Kidney glomerular epithelial cell (primary cell): ENCODE data around the gene HOXB4.

ENCODE experiments used
- DNase-seq: peaks from one replicate; lab custom pipeline; 2025; lab: John Stamatoyannopoulos, UW

HOXB4 gene

DNA sequence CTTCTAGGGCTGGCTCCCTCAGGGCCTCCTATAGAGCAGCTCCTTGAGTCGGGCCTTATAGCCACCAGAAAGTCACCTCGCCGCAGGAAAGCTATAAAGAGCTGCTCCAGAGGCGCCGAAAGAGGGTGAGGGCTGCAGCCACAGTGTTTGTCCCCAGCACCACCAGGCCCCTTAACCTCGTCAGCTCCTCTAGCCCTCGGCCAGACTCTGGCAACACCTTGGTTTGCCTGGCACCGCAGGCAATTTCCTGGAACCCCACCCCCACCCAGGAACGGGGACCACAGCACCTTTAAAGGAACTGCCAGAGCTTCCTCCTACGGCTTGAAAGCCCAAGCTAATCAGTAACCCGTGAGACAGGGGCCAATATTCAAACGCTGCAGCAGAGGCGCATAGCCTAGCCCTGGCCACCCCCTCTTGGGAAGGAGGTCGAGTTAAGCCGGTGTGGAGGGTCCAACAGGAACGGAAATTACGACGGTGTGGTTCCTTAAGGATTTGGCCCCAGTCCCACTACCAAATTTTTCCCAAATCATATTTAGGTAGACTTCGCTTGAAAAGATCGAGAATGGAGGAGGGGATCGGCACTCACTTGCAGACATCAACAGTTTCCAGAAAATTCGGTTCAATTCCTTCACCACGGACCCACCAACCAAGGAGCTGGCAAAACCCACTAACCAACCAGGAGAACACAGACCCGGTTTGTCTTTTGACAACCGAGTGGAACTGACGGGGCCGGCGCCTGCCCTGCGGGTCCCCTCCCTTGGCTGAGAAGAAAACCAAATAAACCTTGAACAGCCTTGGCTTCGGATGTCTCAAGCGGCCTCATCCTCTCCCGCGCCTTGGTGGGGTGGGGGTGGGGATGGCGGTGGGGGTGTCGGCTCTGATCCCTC is 23.6 kb upstream of the HOXB4 start:
- DNase-seq = peak; percentile 62

DNA sequence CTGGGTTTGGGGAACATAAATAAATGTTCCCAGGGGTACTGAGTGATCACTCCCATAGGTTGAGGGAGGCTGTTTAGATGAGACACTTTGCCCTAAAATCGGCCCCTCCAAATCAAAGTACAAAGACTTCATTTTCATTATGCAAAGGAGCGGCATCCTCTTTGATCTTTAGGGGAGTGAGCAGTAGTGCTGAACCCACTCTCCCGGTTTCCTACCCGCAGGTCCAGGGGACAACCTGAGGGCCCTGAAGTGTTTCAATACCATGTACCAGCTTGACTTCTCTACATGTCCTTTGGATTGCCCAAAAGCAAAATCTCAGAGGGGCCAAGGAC is 23.0 kb upstream of the HOXB4 start:
- DNase-seq = no peak

DNA sequence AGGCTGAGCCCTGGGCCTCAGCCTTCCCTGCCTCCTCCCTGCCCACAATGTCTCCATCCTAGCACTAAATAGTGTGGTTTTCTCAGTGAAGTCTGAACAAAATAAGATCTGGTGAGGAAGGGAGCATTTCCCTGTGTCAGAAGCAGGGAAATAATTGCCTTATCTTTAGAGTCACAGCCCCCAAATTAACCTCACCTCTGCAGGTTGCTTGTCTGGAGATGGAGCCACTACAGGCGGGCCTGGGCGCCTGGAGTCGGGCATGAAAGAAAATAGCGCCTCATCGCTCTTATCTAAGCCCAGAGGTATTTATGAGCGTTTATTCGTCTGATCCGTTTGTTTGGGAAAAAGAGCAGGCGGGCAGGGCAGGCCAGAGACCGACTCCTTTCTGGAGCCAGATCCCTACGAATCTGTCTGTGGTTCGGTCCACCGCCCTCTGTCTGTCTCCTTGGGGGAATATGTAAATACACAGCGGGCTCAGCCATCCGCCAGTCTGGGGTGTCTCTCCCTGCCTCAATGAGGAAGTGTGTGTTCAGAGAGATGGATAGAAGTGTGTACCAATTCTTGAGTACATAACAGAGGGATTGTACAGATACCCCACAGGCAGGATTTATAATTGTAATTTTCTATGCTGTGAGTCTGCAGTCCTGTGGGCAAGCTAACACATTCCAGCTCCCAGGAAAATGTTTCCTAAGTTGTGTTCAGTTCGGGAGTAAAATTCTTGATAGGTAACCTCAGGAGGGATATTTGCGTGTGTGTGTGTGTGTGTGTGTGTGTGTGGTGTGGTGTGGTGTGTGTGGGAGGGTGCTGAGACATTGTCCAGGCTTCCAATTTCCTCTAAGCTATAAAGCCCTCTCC is 22.3 kb upstream of the HOXB4 start:
- peak; percentile 57 for DNase-seq

DNA sequence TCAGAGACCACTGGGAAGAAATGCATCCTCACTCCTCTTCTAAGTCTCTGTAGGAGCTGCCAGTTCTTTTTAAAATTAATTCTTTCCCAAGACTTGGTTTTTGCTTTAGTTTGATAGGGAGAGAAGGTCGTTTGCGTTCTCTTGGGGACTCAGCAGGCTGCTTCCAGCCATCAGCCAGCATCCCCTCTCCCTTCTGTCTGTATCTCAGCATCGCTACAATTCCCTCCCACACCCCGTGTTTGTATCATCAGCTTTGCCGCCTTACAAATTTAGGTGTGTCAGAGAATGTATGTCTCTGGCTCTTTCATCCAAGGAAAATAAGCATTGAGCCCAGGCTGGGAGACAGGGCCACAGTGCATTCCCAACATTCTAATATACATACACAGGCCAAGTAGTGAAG is 21.2 kb upstream of the HOXB4 start:
- no peak for DNase-seq

DNA sequence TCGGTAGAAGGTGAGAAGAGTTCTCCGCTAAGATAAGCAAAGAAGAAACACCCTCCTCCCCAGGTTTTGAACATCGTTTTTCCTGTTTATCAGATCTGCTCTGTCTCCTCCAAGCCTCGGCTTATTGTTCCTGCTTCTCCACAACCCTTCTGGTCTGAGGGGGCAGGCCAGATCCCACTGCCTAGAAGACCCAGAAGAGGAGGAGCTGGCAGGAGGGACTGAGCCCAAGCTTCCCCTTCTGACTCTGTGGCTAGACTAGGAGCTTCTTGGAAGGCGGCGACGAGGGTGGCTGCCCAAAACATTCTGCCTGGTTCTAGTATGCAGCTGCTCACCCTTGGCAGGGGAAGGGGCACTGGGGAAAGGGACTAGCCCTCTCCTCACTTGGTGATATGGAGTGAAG is 20.6 kb upstream of the HOXB4 start:
- no peak for DNase-seq

DNA sequence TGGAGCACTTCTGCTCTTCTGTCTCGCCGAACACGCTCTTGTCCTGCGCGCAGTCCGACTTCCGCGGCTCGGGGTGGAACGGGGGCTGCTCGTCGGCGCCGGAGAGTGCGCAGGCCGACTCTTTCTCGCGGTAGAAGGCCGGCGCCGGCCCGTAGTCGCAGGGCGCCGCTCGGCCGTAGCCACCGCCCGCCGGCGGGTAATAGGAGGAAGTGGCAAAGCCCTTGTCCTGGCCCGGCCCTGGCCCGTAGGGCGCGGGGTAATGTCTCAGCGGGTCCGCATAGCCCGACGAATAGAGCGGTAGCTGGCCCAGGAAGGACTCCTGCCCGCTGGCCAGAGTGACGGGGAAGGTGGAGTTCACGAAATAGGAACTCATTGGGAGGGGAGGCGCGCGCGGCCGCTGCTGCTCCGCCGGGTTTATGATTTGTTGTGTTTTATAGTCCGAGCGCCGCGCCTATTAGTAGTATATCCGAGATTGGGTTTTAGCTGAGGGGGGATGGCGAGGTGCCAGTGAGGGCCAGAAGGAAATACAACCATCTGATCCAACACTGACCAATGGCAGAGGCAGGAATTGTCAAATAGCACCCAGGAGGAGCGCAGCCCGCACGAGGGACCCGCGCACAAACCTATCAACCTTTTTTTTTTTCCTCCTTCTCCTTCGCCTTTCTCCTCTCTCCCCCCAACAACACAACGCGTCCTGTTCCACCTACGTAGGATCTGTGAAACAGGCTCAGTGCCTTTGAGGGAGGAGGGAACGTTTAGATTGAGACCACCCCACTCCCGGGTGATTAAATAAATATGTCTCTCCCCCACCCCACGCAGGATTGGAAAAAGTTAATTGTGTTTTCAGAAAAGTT is 19.9 kb upstream of the HOXB4 start:
- DNase-seq = peak; percentile 32

DNA sequence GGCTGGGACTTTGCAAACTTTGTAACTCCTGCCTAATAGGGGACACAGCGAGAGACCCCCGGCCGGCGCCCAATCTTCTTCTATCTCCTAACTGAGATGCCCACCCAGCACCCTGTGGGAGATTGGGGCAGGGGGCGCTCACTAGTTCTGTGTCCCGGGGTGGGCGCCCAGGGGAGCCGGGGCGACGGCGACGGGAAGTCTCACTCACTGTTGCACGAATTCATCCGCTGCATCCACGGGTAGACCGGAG is 19.3 kb upstream of the HOXB4 start:
- no peak for DNase-seq

DNA sequence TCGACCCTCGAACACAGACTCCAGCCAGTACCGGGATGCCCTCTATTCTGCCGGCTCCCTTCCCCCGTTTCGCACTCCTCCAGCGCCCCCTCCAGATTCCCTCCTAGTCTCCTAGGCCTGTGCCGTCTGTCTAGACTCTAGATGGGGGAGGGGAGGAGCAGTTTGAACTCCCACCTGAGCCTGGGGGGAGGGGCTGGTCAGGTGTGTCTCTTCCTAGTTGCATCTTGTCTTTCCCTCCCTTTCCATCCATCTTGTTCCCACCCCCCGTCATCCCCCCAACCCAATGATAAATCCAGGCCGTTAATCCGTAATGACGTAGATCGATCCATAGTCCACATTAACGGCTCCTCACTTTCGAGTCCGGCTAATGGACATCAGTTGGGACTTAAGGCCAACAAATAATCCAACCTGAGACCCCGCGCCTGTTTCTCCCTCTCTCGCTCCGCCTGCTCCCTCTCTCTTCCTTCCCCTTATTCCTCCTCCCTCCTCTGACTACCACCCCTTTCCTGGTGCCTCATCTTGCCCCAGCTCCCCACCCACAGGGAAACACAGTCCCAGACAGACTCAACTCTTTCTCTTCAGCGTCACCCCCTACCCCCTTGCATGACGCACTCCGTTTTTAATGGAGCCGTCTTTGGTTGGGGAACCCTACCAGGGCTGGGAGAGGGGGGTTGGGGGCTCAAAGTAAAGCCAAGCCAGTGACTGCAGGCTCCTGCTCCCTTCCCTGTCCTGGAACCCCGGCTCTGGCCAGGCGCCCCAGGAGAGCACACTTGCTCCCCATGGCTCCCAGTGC is 18.8 kb upstream of the HOXB4 start:
- no peak for DNase-seq

DNA sequence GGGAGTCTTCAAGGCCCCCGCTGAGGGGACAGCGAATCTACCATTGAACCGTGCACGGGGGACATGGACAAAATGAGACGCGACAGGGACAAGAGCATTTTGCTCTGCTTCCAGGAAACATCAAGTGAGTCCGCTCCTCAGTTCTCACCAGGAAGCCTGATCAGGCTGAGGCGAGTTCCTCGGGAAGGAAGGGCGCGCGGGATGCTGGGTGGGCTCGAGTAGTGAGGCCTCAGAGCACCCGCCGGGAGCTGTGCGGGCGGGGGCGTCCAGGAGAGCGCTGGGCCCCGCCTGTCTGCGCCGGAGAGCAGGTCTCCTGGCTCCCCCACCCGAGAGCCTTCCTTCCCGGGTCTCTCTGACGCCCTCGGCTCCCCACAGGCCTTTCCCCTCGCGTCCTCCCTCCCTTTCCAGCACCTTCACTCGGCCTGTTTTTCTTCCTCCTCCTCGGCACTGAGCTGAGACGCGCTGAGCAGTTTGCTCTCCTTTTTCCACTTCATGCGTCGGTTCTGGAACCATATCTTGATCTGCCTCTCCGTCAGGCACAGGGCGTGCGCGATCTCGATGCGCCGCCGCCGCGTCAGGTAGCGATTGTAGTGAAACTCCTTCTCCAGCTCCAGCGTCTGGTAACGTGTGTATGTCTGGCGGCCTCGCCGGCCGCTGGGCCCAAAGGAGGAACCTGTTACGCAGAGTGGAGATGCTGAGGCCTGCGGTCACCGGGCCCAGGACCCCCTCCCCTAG is 18.0 kb upstream of the HOXB4 start:
- no peak for DNase-seq

DNA sequence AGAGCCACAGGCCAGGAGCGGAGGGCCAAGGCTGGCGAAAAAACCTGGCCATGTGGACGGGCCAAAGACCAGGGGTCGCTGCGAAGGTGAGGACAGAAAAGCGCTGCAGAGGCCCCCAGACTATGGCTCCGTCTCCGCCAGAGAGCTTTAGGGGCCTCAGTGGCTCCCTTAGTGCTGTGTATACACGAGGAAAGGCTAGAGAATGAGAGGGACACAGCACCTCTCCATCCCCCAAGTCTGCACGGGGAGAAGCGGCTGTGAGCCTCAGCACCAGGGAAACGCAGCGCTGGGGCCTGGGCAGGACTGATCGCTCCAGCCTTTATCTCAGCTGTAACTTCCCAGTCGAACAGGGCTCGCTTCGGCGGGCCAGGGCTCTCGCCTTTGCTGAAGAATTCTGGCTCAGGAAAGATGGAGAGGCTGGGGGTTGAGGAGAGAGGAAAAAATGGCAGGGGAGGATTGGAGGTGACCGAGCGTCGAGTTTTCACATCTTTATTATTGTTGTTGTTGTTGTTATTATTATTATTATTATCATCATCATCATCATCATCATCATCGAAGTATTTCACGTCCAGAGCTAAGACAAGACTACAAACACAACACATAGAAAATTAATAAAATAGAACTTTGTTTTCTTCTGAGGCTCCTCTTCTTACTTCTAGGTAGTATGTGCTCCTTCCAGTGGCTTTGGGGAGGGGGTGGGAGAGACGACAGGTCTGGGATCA is 17.3 kb upstream of the HOXB4 start:
- DNase-seq = no peak

DNA sequence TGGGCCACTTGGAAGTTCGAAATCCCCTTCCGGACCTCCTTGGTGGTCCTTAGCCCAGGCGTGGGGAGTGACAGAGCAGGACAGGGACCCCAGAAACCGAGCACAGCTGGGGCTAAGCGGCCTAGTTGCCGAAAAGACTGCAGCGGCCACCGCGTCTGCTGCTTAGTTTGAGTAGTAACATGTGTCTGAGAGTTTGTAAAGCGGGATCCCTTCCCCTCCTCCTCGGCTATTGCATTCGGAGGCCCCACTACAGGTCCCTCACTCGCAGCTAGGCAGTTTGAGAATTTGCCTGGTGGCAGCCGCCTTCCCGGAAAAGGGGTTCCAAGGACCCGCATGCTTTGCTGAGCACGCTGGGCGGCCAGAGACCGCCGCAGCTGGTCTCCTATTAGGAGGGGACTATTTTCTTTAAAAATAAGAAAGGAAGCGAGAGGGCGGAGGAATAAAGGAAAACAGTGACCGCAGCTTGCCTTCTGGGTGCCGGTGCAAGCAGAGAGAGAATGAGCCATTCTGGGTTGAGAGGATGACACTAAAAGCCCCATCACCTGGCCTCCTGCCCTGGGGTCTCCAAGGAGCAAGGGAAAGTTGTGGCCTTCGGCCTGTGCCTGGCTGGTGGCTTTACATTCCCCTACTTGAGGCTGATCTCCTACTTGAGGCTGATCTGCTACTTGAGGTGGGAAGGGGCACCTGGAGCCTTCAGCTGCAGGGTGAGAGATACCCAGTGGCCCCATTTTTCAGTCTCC is 16.6 kb upstream of the HOXB4 start:
- no peak for DNase-seq

DNA sequence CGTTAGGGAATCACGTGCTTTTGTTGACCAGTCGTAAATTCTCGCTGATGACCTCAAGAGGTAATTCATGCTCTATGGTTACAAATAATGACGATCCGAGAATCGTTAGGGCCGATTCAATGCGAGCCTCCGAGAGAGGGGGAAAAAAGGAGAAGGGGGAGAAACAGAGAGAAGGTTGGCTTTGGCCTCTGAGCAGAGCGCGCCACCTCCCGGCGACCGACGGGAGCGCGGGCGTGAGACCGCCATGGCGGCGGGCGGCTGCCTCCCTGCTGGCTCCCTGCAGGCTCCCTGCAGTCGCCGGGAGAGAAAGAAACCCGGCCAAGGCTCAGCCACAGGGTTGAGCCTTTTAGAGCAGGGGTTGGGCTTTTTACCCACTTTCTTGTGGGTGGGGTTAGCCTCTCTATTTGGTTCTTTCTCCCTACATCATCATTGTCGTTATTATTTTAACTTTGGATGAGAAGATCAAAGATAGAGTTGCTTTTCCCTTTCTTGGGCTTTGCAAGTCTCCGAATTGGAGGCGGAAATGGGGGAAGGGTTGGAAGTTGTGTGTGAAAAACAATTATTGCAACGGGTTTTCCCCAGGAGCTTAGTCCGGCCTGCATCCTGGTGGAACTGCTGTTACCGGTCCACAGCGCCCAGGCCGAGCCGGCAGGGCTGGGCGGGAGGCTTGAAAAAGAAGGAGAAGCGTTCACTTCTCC is 15.8 kb upstream of the HOXB4 start:
- peak; percentile 31 for DNase-seq

DNA sequence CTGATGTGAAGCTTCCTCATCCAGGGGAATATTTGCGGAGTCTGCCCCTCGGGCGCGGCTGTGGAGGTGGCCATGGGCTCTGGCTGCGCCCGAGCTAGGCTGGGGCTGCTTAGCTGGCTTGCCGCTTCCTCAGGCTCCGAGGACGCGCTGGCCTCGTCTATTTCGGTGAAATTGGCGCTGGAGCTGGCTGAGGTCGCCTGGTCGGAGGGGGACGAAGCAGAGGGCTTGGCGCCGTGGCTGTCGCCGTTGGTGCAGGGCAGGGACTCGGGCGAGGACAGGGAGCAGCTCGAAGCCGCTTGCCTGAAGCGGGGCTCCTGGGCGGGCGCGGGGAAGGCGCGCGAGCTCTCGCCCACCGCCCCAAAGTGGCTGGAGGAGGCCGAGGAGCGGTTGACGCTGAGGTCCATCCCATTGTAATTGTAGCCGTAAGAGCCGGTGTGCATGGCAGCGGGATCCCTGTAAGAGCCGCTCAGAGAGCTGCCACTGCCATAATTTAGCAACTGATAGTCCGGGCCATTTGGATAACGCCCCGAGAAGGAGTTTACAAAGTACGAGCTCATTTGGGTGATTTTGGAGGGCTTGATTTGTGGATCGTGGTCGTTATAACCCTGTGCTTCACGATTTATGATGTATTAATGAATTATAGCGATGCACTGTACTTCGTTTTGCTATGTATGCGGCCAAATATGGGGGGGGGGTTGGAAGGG is 15.1 kb upstream of the HOXB4 start, which contains the start of gene HOXB5:
HOXB5 (minus strand) TSS at position 654 of the 704 bp plus-strand sequence; CDS start at position 557, 97 bp downstream.
- DNase-seq = no peak

DNA sequence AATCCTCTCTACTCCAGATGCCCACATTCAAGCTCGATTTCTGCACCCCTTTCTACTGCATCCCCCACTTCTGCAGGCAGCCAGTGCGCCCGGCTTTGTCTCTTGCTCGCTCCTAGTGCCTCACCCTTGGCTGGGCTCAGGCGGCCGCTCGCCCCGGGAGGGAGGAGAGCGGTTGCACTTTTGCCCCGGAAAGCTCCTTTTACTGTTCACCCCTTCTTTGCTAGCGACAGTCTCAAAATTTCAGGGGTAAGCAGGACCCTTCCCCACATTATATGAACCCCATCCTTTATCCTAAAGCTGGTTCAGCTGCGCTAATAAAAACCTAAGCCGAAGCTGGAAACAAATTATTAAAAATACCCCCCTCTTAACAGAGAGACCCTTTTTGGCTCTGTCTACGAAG is 14.4 kb upstream of the HOXB4 start:
- DNase-seq = no peak

DNA sequence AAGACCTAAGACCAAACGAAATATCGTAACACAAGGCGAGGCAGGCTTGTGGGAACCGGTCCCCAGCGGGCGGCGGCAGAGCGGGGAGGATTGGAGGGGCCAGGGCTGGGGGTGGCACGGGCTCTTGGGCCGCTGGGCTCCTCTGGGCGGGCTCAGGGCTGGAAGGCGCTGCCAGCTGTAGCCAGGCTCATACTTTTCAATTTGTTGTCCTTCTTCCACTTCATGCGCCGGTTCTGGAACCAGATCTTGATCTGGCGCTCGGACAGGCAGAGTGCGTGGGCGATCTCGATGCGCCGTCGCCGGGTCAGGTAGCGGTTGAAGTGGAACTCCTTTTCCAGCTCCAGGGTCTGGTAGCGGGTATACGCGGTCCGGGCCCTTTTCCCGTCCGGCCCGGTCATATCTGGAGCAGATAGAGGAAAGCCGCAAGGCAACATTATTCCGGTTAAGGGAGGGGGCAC is 13.9 kb upstream of the HOXB4 start:
- no peak for DNase-seq

DNA sequence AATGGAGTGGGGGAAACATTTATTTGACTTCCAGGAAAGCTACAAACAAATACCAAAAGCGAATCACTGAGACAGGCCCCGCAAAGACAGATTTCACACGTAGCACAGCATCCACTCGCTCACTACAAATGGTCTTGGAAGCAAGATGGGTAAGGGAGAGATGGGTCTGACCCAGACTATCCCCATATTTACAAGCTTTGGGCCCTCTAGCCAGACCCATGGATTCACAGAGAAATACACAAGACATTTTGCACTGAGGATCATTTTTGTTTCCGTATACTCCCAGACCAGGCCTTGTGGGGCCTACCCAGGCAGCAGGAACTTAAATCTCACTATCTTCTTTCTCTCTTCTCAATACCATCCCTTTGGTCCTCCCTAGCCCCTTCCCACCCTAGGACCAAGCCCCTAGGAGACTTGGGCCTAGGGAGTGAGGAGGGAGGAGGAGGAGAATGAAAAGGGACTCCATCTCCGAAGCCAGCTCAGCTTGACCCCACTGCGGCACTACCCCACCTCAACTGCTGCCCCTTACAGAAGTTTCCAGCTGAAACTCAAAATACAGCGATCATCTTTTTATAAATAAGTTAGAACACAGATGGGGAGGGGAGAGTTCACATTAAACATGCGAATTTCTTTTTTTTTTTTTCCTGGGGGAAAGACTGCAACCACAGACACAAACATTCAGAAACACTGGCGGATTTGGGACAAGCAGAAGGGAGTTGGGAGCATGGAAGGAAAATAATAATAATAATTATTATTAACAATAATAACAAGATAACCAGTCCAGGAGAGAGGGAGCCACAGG is 13.3 kb upstream of the HOXB4 start:
- no peak for DNase-seq

DNA sequence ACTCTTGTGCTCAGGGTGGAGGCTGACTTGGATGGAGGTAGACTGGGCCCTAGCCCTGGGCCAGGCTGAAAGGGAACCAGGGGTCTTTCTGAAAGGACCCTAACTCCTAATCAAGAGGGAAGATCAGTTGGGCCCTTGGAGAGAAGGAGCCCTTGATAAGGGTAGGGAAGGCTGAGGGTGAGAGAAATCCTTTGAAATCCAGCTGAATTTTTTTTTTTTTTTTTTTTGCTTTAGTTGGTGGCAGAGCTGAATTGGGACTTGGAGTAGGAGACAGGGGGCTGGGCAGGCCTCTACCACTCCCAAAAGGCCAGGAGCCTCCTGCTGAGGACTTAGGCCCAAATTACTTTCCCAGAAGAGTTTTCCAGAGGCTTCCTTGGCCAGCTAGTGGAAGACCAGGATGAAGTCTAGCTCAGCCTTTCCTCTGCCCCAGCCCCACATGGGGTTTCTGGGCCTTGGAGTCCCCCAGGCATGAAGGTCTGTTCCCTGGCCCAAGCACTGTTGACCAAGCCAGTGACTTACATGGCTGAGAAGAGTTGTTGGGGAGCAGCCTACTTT is 12.5 kb upstream of the HOXB4 start:
- no peak for DNase-seq
